Adipocyte (in vitro differentiated cells): ENCODE results near the gene SALL4.

Source experiments
- DNase-seq: peaks from one replicate; pipeline ENCODE4 v3.0.0-alpha.2; 2015; ENCODE audit warnings: low read depth
- H3K27me3 ChIP-seq: replicated peaks from 2 replicates; pipeline ENCODE4 v1.7.0; 2013; ENCODE audit warnings: mild to moderate bottlenecking, low read length, moderate library complexity; ENCODE audit not compliant: control insufficient read depth, insufficient read depth
- H3K36me3 ChIP-seq: 2 replicates; pipeline ENCODE4 v1.7.0; 2013; ENCODE audit warnings: low read length, mild to moderate bottlenecking, moderate library complexity; ENCODE audit not compliant: control insufficient read depth, insufficient read depth, severe bottlenecking
- H3K4me1 ChIP-seq: 2 replicates; pipeline ENCODE4 v1.7.0; 2013; ENCODE audit warnings: mild to moderate bottlenecking, low read length, moderate library complexity; ENCODE audit not compliant: control insufficient read depth, insufficient read depth
- H3K4me3 ChIP-seq: 2 replicates; pipeline ENCODE4 v1.7.0; 2013; ENCODE audit warnings: mild to moderate bottlenecking, low read length, moderate library complexity
- H3K9ac ChIP-seq: 2 replicates; pipeline ENCODE4 v1.7.0; 2013; ENCODE audit warnings: mild to moderate bottlenecking, low read length, moderate library complexity
- H3K9me3 ChIP-seq: 2 replicates; pipeline ENCODE4 v1.7.0; 2013; ENCODE audit warnings: mild to moderate bottlenecking, low read length, moderate library complexity; ENCODE audit not compliant: control insufficient read depth

SALL4 gene

DNA sequence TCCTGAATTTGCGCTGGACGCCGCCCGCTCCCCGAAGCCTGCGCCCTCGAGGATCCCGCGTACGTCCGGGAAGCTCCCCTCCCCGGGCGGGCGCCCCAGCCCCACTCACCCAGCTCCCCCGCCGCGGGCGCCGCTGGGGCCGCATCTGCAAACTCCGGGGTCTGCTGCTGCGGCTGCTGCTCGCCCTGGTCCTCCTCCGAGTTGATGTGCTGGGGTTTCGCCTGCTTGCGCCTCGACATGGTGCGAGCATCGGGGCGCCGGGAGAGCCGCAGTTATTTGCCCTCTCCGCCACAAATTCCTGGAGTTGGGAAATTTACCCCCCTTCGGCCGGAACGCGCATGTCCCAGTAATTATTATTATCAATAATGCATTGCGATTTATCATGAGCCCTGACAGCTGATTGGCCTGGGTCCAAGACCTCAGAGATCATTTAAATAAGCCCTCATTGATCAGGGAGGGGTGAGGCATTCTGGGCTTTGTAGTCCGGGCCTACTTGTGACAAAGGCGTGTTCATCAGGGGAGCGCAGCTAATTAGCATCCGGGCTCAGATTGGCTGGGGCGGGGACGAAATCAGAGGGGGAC is at the start of gene SALL4:
TSS of gene SALL4 (minus strand) at position 352 of the 582 bp plus-strand sequence. CDS start at position 239, 113 bp downstream.
- no peaks in the 10 kb centered on the region for H3K36me3 ChIP-seq
- DNase-seq = no peak
- peak within 1 kb of the TSS; percentile 82 for H3K4me3 ChIP-seq
- H3K4me1 ChIP-seq = peaks cover 9% of the 10 kb centered on the region
- H3K9ac ChIP-seq = peak within 1 kb of the TSS; percentile 72
- H3K27me3 ChIP-seq = peaks cover 13% of the 10 kb centered on the region
- H3K9me3 ChIP-seq = no peaks in the 10 kb centered on the region

DNA sequence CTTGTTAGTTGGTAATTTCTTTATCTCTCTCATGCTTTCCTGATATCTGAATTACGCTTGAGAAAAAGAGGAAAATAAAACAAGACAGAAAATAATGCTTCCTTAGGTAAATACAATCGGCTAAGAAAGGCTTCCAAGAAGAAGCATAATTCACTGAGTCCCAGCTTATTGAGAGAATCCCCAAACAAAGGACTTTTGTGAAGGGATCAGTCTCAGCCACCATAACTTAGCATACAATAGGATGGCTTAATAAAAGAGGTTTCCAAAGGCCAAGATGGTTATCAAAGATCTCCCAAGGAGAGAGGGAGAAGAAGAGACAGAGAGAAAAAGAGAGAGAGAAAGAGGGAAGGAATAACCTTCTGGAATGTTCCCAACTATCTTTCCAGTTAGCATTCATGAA is 46.0 kb upstream of the SALL4 start:
- Histone ChIP-seq H3K4me3 (no peak overlapping the region), H3K36me3 (no peaks in the 10 kb centered on the region), H3K9ac (no peak overlapping the region), H3K27me3 (peaks cover 15% of the 10 kb centered on the region), H3K9me3 (no peaks in the 10 kb centered on the region), H3K4me1 (no peaks in the 10 kb centered on the region)
- no peak for DNase-seq

DNA sequence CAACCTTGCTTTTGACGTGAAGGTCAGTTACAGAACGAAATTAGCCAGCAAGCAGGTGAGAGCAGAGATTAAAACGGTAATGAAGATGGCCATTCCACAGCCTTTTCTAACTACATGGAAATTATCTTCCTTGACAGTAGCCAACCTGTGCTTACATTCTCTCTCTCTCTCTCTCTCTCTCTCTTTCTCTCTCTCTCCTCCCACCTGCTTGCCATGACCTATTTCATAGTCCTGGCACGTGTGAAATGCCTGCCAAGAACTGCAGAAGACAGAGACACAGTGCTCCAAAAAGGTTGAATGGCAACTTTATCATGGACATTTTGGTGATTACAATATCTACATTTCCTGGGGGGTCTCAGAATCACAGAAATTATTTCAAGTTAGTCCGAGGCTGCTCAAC is 38.5 kb upstream of the SALL4 start:
- H3K9ac ChIP-seq = no peak overlapping the region
- H3K27me3 ChIP-seq = peaks cover 8% of the 10 kb centered on the region
- no peaks in the 10 kb centered on the region for H3K36me3 ChIP-seq
- H3K4me3 ChIP-seq = no peak overlapping the region
- no peaks in the 10 kb centered on the region for H3K4me1 ChIP-seq
- DNase-seq = no peak
- H3K9me3 ChIP-seq = no peaks in the 10 kb centered on the region

DNA sequence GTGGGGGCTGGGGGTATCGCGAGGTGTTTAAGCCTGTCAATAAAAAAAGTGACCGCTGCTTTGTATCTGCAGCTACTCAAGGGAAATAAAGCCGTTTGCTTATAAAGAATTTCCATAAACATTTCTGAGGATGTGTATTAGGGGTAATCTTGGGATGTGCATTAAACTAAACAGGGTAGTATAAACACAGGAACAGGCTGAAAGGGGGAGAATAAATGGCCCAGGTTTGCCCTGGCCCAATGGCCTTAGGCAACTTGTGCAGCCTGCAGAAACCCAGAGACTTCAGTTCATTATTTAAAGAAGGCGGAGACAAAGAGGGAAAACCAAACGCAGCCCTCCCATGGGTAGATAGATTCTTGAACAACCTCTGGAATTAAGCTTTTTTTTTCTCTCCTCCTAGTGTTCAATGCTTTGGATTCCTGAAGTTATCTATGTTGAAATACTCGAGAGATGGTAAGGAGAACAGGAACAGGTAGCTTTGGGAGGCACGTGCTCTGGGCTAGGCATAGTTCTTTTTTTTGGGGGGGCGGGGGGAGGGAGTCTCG is 35.6 kb upstream of the SALL4 start:
- no peaks in the 10 kb centered on the region for H3K36me3 ChIP-seq
- no peaks in the 10 kb centered on the region for H3K4me1 ChIP-seq
- H3K9ac ChIP-seq = no peak overlapping the region
- peaks cover 4% of the 10 kb centered on the region for H3K27me3 ChIP-seq
- no peak overlapping the region for H3K4me3 ChIP-seq
- H3K9me3 ChIP-seq = no peaks in the 10 kb centered on the region
- DNase-seq = no peak

DNA sequence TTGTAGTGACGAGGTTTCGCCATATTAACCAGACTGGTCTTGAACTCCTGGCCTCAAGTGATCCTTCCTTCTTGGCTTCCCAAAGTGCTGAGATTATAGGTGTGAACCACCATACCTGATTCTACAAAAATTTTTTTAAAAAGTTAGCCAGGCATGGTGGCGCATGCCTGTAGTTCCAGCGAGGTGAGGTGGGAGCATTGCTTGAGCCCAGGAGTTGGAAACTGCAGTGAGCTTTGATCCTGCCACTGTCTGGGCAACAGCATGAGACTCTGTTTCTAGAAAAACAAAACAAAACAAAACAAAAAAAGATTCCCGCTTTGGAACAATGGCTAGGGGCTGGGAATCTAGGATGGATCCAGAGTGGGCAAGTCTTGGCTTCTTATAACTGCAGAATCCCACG is 35.1 kb upstream of the SALL4 start:
- Histone ChIP-seq H3K9me3 (no peaks in the 10 kb centered on the region), H3K27me3 (peaks cover 3% of the 10 kb centered on the region)

DNA sequence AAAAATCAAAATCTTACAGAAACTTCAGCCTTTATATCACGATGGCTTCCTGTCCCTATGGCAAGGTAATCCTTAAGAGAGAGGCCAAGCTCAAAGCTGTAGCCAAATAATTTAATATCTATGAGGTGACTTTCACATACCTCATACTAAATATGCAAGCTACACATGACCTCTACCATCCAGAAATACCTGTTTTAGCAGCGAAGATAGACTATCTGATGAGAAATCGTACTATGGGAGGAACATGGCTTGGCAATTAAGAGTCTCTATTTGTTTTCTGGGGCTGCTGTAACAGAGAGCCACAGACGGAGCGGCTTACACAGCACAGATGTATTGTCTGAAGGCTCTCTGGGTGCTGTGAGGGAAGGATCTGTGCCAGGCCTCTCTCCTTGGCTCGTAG is 31.0 kb upstream of the SALL4 start:
- Histone ChIP-seq H3K9ac (no peak overlapping the region), H3K27me3 (peaks cover 3% of the 10 kb centered on the region), H3K9me3 (no peaks in the 10 kb centered on the region), H3K36me3 (no peaks in the 10 kb centered on the region), H3K4me1 (no peaks in the 10 kb centered on the region), H3K4me3 (no peak overlapping the region)
- no peak for DNase-seq

More for the DNA sequence above, 35.1 kb upstream of the SALL4 start:
- Histone ChIP-seq H3K4me1 (no peaks in the 10 kb centered on the region), H3K9ac (no peak overlapping the region), H3K36me3 (no peaks in the 10 kb centered on the region), H3K4me3 (no peak overlapping the region)
- no peak for DNase-seq

DNA sequence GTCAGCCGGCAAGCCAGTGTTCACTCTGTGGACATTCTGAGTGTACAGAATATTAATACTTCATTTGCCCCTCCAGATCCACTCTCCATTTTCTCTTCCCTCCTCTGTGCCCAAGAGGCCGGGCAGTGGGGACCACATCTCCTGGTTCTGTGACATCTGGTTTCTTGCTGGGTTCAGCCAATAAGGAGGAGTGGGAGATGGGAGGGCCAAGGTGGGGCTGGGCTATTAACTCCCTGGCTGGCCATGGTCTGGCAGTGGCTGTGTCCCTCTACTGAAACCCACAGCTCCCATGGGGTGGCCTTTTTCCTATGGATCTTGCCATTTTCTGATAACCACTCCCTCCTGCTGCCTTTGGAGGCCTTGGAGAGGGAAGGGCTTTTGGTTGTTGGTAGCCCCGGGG is 30.0 kb upstream of the SALL4 start:
- Histone ChIP-seq H3K4me1 (no peaks in the 10 kb centered on the region), H3K36me3 (no peaks in the 10 kb centered on the region), H3K4me3 (no peak overlapping the region), H3K9ac (no peak overlapping the region), H3K9me3 (no peaks in the 10 kb centered on the region), H3K27me3 (peaks cover 3% of the 10 kb centered on the region)
- no peak for DNase-seq

DNA sequence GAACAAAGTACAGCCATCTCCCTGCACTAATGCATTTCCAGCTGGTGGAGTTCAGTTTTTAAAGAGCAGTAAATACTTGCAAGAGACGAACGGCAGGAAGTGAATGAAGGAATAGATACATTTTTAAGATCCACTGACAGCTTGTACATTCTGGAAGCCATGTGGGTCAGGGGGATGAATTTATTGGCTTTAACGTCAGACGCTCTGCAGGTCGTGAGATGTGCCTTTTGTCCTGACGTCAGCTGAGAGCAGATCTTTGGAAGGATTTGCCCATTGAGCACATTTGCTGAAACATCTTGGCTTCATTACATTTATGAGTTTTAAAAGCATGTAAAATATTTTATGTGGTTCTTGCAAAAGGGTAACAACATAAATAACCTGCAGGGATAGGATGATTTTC is 29.5 kb upstream of the SALL4 start:
- no peaks in the 10 kb centered on the region for H3K4me1 ChIP-seq
- no peaks in the 10 kb centered on the region for H3K36me3 ChIP-seq
- H3K9ac ChIP-seq = no peak overlapping the region
- no peak overlapping the region for H3K4me3 ChIP-seq
- no peaks in the 10 kb centered on the region for H3K9me3 ChIP-seq
- DNase-seq = peak; percentile 46
- peaks cover 5% of the 10 kb centered on the region for H3K27me3 ChIP-seq

DNA sequence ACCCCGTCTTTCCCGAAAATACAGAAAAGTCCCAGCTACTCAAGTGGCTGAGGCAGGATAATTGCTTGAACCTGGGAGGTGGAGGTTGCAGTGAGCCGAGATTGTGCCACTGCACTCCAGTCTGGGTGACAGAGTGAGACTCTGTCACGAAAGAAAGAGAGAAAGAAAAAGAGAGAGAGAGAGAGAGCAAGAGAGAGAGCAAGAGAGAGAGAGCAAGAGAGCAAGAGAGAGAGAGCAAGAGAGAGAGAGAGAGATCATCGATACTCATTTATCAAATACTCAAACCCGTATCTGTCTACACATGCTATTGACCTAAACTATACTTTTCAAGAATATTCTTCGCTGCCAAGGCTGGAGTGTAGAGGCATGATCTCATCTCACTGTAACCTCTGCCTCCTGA is 28.2 kb upstream of the SALL4 start:
- Histone ChIP-seq H3K36me3 (no peaks in the 10 kb centered on the region), H3K9me3 (no peaks in the 10 kb centered on the region), H3K27me3 (peaks cover 6% of the 10 kb centered on the region), H3K4me1 (no peaks in the 10 kb centered on the region), H3K4me3 (no peak overlapping the region), H3K9ac (no peak overlapping the region)
- DNase-seq = no peak

DNA sequence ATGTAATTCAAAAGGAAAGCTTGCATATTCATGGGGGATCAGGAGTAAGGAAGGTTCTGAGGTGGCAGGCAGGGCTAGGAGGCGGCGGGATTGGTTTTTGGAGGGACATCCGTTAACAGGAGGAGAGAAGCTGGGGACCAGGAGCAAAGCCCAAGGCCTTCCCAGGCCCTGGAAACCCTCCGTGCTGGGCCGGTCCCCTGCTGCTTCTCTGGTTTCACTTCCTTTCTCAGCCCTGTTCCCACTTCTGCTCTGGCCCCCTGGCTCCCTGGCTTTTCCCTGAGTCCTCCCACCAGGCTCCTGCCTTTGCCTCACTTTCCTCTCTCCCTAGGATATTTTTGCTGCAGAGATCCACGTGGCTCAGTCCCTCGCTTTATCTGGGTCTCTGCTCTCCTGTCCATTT is 26.4 kb upstream of the SALL4 start:
- Histone ChIP-seq H3K4me1 (no peaks in the 10 kb centered on the region), H3K27me3 (peaks cover 6% of the 10 kb centered on the region), H3K4me3 (no peak overlapping the region), H3K9ac (no peak overlapping the region), H3K36me3 (no peaks in the 10 kb centered on the region), H3K9me3 (no peaks in the 10 kb centered on the region)
- no peak for DNase-seq

DNA sequence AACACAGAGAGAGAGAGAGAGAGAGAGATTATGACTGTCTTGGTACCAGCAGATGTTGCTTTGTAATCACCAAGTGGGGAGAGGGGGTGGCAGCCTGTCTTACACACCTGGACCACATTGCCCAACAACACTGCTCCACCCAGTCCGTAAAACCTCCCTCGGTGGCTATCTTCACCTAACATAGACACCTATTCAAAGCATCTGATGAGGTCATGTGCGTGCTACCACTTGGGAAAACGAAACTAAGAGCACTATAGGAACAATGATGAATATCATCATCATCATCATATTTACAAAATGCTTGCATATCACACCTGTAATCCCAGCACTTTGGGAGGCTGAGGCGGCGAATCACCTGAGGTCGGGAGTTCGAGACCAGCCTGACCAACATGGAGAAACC is 24.1 kb upstream of the SALL4 start:
- Histone ChIP-seq H3K9ac (no peak overlapping the region), H3K4me1 (no peaks in the 10 kb centered on the region), H3K36me3 (no peaks in the 10 kb centered on the region), H3K9me3 (no peaks in the 10 kb centered on the region), H3K4me3 (no peak overlapping the region), H3K27me3 (peaks cover 3% of the 10 kb centered on the region)
- DNase-seq = no peak

DNA sequence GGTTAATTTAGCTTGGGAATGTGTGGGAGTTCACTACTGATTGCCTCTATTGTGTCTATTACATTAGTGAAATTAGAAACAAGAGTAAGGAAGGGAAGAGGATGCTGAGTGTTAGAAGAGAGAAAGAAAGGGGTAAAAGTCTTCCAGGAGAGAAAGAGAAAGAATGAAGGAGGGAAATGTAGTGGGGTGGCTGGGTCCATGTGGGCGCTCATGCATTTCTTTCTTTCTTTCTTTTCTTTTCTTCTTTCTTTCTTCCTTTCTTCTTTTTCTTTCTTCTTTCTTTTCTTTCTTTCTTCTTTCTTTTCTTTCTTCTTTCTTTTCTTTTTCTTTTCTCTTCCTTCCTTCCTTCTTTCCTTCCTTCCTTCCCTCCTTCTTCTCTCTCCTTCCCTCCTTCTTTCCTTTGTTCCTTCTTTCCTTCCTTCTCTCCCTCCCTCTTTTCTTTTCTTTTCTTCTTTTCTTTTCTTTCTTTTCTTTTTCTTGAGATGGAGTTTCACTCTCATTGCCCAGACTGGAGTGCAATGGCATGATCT is 16.2 kb upstream of the SALL4 start:
- no peak for DNase-seq
- H3K4me3 ChIP-seq = no peak overlapping the region
- H3K27me3 ChIP-seq = peaks cover 4% of the 10 kb centered on the region
- no peaks in the 10 kb centered on the region for H3K36me3 ChIP-seq
- no peak overlapping the region for H3K9ac ChIP-seq
- no peaks in the 10 kb centered on the region for H3K4me1 ChIP-seq
- no peaks in the 10 kb centered on the region for H3K9me3 ChIP-seq
